HG03575 (cell line): ENCODE results near the gene CRYBG3.
"Not testable (repeated sequence)": the region's sequence is repeated elsewhere in the genome, so short reads cannot be mapped to it uniquely, and the experiment has no call there.

Source experiments
- ATAC-seq: cut with Tn5 transposase; IDR thresholded peaks from one replicate; pipeline ENCODE4 v1.9.1; 2021; ENCODE audit not compliant: unreplicated experiment, insufficient number of reproducible peaks, low FRiP score; ENCODE audit errors: extremely low read depth

The CRYBG3 gene

GRCh38 chr3:97831140-97831539, 9.3 kb downstream of the CRYBG3 start:
- no peak for ATAC-seq

GRCh38 chr3:97833184-97833583, 11.4 kb downstream of the CRYBG3 start:
- not testable (repeated sequence) for ATAC-seq

- no peak for ATAC-seq
These were observed 13.9 kb downstream of the CRYBG3 start for GRCh38 chr3:97835761-97836160.

DNA sequence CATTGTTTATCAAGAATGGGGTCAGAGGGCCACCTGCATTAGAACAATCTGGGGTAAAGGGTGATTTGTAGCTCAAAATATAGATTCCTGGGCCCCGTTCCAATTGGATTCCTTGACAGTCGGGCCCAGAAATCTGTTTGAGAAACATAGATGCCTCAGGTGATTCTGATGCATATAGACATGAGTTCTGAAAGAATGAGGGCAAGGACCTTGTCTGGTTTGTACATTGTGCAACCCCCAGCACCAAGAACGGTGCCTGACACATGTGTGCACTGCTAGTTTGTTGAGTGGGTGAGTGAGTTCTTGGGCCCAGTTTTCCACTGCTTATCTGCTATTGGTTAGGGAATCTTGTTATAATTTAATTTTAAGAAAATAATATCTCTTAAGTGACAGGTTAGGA, 16.6 kb downstream of the CRYBG3 start:
- ATAC-seq, result no peak

DNA sequence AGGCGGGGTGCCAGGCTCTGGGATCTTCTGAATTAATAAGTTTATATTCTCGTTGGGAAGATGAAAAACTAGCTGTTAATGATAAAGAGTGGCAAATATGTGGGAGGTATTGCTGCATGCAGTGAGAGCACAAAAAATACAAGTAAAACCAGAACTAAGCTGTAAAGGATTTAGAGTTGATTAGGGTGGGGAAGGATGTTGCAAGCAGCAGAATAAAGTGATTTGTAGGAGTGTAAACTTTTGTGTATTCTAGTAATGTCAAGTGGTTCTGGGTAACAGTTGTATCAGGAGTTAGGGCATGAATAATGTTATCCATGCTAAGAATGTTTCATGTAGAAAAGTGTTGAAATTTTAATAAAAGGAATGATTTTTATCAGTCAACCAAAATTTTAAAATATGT, 18.1 kb downstream of the CRYBG3 start:
- ATAC-seq, result no peak

DNA sequence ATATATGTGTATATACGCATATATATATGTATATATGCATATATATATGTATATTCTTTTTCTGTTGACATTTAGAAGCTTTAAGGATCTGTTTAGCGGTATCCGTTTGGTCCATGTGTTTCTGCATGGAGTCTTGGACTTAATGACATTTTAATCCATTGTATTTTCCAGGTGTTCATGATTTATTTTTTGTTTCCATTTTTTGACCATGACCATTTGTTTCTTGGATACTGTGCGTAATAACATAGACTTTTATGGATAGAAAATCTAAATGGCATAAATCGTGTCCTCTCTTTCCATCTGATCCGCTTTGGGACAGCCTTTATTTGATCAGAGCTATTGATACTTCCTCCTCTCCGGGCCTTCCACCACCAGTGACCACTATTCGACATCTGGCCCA, 19.5 kb downstream of the CRYBG3 start:
- ATAC-seq, result no peak

GRCh38 chr3:97841956-97842355, 20.1 kb downstream of the CRYBG3 start:
- ATAC-seq, result no peak

DNA sequence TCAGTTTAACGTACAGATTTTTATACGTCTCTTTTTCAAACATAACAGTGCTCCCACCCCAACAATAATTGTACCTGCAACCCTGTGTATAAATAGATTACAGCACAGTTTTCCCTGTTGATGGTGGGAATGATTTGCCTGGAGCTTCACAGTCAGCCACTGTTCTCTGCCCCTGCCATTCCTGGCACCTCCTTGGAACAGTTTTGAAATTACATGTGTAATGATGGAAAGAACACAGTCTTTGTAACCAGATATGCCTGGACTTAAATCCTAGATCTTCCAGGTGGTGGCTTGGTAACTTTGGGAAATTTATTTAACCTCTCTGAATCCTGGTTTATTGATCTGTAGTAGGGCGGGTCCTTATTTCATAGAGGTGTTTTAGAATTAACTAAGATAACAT, 27.0 kb downstream of the CRYBG3 start:
- no peak for ATAC-seq

GRCh38 chr3:97857401-97857800, 35.6 kb downstream of the CRYBG3 start:
- no peak for ATAC-seq

GRCh38 chr3:97860364-97860763, 38.6 kb downstream of the CRYBG3 start:
- no peak for ATAC-seq

DNA sequence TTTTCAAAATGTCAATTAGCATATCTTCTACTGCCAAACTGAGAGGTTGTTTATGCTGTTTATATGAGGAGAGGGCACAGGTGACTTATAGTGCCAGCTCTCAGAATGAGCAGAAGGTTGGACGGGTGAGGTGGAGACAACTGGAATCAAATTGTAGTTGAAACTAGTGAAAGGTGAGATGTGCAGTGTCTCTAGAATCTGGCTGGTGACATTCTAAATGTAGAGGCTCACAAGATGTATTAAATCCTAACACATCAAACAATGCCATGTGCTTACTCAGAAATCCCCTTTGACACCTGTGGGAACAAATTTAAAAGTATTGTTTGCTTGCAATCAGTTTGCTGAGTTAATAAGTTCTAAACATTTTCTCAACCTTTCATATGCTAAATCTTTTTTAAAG, 40.8 kb downstream of the CRYBG3 start:
- no peak for ATAC-seq

DNA sequence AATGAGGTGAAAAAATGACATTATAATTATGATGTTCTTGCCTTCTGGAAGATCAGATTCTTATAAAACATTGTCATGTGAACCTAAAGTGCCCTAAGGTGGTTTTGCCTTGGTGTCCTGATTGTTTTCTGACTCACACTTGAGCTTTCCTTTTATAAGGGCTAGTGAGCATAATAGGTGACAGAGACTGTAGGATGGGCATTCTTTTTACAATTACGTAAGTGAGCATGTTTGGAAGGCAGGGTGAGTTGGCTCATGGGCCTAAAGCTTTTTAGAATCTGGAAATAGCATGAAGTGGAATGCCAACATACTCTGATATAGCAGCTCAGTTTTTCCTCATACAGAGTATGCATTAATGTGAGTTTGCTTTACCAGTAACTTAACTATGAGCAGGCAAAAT, 41.2 kb downstream of the CRYBG3 start:
- no peak for ATAC-seq

GRCh38 chr3:97863775-97864174, 42.0 kb downstream of the CRYBG3 start:
- ATAC-seq, result no peak

GRCh38 chr3:97871186-97871585, 49.4 kb downstream of the CRYBG3 start:
- ATAC-seq, result no peak

DNA sequence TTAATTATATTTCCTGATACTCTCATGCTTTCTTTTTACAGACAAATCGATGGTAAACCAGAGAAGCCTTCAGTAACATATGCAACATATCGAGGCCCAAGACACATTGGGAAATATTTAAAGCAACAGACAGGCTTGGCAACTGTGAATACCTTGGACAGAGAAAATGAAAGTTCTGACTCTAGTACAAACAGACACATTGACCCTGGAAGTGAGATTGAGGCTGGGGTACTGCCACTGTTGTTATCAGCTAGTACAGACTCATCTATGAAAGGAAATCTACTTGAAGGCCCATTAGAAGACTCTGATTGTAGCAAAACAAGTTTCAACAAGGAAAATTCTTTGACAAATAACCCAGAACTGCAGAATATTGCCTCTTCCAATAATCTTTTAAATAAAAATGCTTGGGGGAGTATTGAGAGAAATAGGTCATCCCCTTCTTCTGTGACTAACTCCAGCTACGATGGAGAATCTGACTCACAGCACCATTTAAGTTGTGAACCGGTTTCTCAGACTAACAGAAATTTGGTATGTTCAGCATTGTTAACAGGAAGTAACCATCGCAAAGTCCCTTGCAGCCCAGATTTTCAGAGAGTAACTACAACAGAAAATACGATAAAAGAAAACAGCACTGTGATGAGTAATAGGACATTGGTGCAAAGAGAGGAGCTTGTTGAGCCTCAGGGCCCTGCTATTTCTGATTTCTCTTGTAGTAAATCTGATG, 50.2 kb downstream of the CRYBG3 start:
- no peak for ATAC-seq

DNA sequence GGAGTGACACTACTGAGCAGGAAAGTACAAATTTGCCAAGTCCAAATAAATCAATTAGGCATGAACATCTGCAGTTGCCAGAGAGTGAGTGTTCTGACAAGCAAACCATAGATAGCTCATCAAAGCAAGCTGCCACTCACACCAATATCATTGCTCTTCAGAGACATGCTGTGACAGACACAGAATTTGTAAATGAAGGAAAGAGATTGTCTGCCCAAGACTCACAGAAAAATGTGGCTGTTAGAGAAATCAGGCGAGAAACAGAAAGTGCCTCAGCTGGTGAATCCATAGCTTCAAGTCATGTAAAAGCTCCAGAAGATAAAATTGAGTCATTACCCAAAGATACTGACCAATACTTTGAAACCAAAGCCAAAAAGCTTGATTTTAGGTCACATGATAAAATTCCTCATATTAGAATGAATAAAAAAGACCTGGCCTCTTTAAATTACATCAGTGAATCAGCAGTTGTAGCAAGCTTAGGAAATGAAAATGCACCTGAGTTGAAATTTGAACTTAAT, 50.8 kb downstream of the CRYBG3 start:
- ATAC-seq, result no peak

GRCh38 chr3:97880267-97880666, 58.5 kb downstream of the CRYBG3 start:
- no peak for ATAC-seq

DNA sequence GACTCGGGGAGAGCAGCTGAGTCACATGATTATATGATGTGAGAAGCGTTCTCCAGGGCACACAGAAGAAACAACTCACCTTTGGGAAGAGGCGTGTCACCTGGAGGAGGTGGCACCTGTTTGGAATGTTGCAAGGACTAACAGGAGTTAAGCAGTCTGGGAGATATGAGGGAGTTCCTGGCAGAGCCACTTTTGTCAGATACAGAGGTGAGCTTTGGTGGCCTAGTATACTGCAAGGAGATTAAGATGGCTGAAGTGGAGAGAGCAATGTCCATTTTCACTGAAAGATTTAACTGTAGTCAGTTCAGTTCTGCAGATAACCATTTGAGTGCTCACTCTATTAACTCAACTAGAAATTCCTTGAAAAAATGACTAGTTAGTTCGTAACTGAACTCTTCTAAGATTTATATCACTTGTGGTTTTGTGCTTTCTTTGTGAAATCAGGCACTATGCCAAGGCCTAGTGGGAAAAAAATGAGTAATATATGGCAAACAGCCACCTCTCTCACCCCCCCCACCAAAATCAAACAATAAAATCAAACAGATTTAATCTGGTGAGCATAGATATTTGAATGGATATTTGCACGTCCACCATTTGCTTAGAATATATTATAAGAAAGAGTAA, 61.3 kb downstream of the CRYBG3 start:
- ATAC-seq, result no peak

GRCh38 chr3:97883736-97884135, 61.9 kb downstream of the CRYBG3 start:
- no peak for ATAC-seq

DNA sequence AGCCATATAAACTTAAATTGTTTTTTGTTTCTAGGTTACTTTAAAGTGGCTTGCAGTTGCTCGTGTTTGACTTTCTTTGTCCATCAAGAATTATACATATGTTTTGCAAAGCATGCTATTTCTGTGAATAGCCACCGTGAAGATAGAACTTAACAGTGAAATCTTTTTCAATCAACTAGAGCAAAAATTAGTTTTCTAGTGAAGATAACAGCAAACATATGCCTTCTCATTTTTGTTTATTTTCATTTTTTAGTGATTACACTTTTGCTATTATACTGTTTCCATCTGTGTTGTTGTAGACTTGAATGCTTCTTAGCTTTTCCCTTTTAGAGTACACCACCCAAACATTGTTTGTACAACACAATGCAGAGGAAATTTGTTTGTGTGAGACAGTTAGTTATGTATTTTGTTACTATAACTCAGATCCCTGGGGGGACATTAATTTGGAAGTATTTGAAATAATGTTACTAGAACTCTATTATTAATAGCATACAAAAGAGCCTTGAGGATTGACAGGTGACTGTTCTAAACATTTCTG, 62.8 kb downstream of the CRYBG3 start:
- no peak for ATAC-seq
